Stimulated activated CD4-positive, alpha-beta T cell treated with anti-CD3 and anti-CD28 coated beads, Interleukin-1b, Interleukin-23, amount 100 ng/mL, for 24 hours (primary cell): ENCODE data around the gene IGFL3.
"Not testable (repeated sequence)": the region's sequence is repeated elsewhere in the genome, so short reads cannot be mapped to it uniquely, and the experiment has no call there.

Source experiments
- DNase-seq, 4 experiments: peaks; one replicate each; pipeline ENCODE4 v3.0.0-alpha.2; 2020; ENCODE audit warnings: low read depth in 4 of 4, low spot score in 1 of 4

The IGFL3 gene

GRCh38 chr19:46124638-46125115 is at the start of gene IGFL3:
Gene IGFL3 (minus strand): TSS chr19:46124688. CDS start chr19:46124649, 39 bp downstream.
- DNase-seq: no peak

DNA sequence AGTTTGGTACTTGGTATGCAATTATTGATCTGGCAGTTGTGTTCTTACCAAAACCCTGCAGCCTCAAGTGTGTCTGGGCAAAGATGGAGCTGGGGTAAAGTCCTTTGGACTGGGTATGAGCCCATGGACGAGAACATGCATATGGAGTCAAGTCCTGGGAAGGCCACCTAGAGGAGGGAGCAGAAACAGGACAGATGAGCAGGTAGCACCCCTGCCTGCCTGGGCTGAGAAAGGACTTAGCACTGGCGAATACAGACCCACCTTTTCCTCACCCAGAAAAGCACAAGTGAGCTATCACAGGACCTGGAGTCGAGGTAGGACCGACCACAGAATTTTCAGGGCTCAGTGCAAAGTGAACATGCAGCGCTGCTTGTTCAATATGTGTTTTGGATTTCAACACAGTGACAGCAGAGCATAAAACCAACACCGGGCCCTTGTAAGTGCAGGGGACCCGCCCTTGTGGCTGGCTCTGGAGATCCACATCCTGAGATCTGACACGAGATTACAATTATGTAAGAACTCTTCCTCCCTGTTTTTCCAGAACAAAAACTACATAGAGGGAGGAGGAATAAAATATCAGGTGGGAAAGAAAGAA is 49.5 kb upstream of the IGFL3 start:
- no peak for DNase-seq

GRCh38 chr19:46162731-46163130 is 38.2 kb upstream of the IGFL3 start:
- DNase-seq: no peak

- not testable (repeated sequence) for DNase-seq
These were observed 37.3 kb upstream of the IGFL3 start for GRCh38 chr19:46161642-46162257.

DNA sequence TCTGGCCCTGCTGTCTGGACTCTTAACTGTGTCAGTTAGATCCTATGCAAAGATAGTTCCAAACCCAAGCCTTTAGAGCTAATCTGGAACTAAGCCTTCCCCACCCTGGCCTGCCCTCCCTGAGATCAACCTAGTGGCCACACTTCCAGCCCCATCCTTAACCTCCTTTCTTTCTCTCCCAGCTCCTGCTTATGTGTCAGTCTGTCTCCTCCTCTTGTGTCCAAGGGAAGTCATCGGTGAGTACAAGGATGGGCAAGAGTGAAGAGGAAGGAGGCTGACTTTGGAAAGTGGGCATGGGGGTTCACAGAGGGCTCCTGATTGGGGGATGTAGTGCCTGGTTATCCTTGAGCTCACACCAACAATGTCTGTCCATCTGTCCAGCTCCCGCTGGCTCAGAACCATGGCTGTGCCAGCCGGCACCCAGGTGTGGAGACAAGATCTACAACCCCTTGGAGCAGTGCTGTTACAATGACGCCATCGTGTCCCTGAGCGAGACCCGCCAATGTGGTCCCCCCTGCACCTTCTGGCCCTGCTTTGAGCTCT is 35.8 kb upstream of the IGFL3 start:
- no peak for DNase-seq

- no peak for DNase-seq
These were observed 35.1 kb upstream of the IGFL3 start for GRCh38 chr19:46159418-46160232.

DNA sequence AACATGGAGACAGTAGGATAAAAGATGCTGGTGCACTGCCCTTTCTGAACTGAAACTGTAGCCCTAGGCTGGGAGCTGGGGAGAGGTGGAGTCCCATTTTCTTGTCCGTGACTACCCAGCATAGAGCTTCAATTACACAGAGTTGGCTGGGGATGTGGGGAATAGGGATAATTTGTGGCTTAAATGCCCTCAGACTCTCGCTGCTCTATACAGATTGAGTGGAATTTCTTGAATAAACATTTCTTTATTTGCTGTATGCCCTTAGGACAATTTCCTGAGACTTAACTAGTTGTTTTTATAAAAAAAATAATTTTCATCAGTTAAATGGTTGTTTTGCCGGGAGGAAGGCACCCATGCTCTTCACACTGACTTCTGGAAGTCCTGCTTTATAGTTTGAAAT is 30.7 kb upstream of the IGFL3 start:
- no peak for DNase-seq

DNA sequence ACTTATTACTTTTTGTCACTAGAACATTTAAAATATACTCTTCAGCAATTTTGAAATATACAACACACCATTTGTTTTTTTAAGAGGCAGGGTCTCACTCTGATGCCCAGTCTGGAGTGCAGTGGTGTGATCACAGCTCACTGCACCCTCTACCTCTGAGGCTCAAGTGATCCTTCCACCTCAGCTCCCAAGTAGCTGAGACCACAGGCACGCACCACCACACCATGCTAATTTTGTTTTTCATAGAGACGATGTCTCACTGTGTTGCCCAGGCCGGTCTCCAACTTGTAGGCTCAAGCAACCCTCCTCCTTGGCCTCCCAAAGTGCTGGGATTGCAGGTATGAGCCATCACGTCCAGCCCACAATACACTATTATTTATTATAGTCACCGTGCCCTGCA is 26.1 kb upstream of the IGFL3 start:
- no peak for DNase-seq

- DNase-seq: peak in 1 of 4 experiments; percentile 10
These were observed 23.4 kb upstream of the IGFL3 start, which contains the start of gene IGFL2 for GRCh38 chr19:46147791-46148288. Gene IGFL2 (plus strand): TSS chr19:46148238. CDS start chr19:46148279, 41 bp downstream.

DNA sequence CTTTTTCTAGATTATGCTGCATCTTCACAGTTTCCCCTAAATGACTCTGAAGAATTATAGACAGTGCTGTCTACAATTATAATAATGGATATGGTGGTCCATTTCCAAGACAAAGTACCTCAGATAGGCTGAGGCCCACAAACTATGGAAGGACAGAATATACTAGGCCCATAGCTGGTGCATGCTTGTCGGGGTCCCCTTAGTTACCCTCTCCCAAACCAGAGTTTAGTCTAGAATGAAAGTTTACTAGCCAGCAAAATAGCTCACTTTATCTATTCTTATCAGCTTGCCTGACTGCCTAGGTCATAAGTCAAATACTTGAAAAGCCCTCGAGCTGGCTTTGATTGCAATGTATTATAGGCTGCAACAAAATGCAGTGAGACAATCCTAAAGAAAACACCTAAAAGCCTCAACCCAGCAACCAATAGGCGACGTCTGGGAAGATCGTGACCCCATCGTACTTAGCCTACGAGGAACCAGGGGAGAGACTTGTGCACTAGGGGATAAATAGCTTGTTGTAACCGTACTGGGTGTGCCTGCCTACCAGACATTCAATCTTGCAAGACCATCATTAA is 22.8 kb upstream of the IGFL3 start:
- no peak for DNase-seq

DNA sequence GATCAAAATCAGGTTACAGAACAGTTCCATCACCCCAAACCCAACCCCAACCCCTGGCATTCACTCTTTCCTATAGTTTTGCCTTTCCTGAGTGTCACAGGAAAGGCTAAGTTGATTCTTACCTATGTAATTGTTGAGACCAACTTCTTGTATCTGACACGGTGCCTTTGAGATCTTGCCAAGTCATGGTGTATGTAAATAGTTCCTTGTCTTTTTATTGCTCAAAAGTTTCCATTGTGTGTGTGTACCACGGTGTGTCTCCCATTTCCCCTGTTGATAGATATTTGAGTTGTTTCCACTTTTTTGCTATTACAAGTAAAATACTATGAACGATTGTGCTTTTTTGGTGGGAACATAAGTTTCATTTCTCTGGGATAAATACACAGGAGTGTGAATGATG is 20.3 kb upstream of the IGFL3 start:
- no peak for DNase-seq

DNA sequence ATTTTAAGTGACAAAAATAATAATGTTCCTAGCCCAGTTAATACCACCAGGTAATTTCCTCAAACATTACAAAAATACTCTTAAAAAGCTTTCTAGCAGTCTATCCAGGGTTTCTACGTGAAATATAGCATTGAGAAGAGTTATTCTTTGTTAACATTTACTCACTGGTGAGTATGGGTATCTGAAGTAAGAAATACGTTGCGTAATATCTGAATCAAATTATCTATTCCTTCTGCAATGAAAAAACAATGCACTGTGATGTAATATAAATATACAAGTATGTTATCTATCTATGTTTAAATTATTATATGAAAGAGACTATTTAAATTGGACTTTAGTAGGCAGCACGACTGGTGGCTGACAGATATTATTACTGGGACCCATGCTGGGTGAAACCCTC is 17.8 kb upstream of the IGFL3 start:
- DNase-seq: no peak

DNA sequence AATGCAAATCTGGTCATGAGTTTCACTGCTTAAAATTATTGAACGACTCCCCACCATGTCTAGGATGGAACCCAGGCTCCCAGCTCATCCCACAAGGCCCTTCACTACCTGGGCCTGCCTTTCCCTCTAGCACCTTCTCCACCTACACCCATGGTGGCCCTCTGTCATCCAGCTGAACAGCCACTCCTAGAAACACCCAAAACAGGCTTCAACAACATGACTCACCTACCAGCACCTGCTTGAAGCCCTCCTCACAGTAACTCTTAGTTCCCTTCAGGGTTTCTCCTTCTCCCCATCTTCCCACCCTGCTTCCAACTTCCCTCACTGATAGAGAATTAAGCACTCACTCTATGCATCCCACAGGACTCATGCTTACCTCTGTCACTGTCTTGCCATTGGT is 16.9 kb upstream of the IGFL3 start:
- no peak for DNase-seq

DNA sequence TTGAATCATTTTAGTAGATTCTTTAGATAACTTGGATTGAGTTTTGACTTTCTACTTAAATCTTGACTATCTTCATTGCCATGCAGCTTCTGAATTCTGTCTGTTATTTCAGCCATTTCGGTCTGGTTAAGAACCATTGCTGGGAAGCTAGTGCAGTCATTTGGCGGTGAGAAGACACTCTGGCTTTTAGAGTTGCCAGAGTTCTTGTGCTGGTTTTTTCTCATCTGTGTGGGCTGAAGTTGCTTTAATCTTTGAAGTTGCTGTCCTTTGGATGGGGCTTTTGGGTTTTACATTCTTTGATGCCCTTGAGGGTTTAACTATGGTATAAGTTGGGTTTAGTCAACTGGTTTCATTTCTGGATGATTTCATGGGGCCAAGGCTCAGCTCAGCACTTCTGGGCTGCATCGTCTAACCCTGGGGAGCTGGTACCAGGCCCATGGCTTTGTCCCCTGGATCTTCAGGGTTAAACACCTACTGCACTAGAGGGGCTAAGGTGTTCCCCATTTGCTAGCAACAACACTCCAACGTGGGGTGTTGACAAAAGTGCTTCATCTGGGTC is 13.5 kb upstream of the IGFL3 start:
- no peak for DNase-seq

DNA sequence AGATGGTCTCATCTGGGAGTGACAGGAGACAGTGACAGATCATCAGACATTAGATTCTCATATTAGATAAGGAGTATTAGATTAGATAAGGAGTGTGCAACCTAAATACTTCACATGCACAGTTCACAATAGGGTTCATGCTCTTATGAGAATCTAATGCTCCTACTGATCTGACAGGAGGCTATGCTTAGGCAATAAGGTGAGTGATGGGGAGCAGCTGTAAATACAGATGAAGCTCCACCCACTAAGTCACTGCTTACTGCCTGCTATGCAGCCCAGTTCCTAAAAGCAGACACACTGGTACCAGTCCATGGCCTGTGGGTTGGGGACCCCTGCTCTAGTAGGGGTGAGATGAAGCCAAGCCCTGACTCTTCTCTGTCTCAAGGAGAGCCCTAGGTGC is 10.0 kb upstream of the IGFL3 start:
- DNase-seq: no peak

DNA sequence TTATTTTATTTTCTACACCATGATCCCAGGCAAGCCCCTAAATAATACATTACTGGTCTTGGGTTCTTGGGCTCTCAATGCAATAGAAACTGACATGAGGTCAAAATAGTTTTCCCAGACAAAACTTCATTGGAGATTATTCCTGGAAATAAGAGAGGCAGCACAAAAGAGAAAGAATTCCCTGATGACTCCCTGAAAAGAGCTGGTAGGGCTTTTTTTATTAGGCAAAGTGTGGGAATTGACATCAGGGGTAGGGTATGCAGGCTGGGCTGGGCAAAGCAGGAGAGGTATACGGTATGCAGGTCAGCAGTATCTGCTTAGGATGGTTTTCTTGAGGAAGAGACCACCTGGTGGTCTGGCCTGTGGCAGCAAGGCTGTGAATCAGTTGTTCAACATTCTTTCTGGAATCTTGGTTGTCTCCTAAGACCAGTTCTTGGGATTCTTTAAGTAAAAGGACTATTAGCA is 9.3 kb upstream of the IGFL3 start:
- DNase-seq: no peak

DNA sequence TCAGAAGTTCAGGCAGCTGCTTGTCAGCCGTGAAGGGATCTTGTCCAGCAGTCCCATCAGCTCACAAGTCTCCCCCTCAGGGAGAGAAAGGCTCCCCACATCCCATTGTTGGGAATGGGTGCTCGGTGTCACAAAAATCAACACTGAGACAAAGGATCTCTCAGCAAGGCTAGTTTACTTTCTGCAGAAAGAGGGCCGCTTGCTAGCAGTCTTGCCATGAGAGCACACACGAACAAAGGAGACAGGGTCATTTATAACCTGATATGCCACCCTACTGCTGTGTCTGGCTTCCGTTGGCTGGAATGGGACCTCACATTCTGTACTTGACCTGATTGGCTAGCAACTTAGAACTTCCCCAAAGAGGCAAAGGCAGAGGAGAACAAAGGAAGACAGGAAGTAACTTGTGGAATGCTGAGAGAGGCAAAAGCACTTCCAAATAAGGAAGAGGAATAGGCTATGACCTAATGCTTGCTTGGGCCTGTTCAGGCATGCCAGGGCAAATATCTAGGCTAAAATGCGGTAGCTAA is 8.7 kb upstream of the IGFL3 start:
- no peak for DNase-seq

DNA sequence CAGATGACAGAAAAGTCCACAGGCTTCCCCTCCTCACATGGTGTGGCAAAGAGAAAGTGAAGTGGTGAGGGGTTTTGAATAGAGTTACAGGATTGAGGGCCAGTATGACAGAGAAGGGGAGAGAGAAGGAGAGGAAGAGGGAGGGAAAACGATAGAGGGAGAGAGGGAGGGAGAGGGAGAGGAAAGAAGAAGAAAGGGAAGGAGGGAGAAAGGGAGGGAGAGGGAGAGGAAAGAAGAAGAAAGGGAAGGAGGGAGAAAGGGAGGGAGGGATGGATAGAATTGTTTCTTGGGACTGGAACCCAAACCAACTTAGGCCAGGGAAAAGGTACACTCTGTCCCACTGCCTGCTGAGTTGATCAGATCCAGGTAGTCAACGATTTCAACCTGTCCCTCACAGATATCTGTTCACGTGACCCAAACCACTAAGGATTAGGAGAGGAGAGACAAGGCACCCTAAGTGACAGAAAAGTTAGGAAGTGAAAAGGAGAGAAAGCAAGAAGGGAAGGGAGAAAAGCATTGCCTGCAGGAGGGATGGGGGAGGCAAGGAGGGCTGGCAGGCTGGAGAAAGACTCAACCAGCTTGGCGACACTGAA is 8.1 kb upstream of the IGFL3 start:
- DNase-seq: no peak

GRCh38 chr19:46131485-46132143 is 7.1 kb upstream of the IGFL3 start:
- no peak for DNase-seq
